Suppressor macrophage treated with lipopolysaccharide for 1 hour (primary cell): ENCODE data around the gene TEAD3.
A peak's percentile ranks its signal among the peaks of the same experiment; 100 is the strongest.

Source experiments
- DNase-seq, 3 donors: peaks; one replicate each; pipeline ENCODE4 v3.0.0-alpha.2; 2020 to 2022

The TEAD3 gene

DNA sequence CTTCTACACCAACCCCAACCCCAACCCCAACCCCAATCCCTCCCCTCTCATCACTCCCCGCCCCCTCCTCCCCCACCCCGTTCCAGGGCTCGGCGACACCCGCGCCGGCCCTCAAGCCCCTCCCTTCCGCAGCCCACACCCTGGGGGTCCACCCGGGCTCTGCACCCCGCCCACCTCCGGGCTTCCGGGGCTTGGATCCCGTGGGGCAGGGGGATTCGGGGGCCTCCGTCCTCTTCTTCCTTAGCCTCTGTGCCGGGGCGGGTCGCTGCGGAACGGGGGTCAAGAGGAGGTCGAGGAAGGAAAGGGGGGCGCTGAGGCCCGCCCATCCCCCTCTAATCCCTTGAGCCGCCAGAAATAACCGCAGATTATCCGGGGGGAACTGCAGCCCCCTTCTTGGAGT, 15.1 kb upstream of the TEAD3 start:
- DNase-seq, result no peak

DNA sequence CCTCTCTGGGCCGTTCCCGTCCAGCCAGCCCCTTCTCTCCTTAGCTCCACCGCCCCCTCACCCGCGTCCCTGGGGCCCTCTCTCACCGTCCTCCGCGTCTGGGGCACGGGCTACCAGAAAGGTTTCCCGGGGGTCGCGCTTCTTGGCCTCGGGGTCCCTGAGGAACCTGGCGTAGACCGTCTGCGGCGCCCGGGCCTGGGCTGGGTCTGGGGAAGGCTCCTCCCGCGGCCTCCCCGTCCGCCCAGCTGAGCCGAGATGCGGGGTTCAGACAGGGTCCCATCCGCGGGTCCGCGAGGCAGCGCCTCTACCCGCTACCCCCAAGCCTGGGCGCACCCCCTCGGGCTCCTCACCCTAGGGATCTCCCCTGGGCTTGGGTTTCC, 14.7 kb upstream of the TEAD3 start:
- DNase-seq, result no peak

DNA sequence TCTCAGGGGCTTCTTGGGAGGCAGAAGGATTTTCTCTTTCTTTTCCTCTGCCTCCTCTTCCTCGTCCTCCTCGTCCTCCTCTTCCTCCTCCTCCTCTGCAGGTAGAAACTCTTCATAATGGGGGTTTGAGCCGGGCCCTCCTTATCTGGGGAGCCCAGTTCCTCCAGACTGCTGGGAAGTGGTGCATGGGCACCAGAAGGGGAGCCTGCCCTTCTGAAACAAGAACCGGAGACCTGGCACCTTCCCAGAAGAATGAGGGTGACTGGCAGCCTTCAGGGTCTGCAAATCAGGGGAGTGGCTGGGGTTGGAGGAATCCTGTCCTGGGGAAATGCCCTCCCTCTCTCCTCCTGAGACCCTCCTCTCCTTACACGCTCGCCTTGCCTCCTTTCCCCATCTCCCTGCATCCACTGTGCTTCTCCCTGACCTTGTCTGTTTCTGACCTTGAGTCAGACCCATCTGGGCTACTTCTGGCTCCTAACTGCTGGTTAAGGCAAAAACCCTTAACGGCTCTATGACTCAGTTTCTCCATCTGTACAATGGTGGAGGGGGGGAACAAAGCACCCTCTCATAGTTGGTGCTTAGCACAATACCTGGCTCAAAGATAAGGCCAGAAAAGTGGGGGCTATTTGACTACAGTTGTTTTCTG, 14.2 kb upstream of the TEAD3 start:
- no peak for DNase-seq

DNA sequence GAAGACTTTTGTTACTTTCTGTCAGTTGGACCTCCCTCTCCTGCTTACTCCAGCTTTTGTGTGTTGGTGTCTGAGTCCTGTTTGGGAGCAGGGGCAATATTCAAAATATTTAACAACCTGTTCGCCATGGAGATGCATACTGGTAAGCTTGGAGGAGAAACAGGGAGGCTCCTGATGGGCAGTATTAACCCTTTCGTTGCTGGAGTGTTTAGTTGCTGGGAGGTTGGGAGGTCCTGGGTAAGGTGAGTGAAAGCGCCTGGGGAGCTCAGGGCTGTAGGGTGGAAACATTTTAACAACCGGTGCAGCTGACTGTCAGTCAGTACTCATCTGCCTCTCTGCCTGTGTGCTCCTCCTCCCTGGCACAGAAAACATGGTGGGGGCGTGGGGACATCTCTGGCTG, 11.7 kb upstream of the TEAD3 start:
- DNase-seq, result no peak

DNA sequence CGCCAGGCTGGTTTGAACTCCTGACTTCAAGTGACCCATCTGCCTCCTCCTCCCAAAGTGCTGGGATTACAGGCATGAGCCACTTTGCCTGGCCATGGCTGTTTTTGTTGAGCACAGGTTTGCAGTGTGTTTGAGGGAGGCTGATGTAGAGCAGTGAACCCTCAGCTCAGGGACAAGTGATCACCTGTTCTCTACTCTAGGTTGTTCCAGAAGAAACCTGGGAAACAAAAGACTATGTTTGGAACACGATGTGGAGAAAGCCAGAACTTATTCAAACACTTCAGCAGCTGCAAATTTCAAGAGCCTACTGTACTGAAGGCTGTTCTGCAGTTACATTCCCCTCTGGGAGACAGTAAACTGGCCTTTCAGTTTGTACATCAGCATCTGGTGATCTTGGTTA, 11.1 kb upstream of the TEAD3 start:
- no peak for DNase-seq

- no peak for DNase-seq
These were observed 10.3 kb upstream of the TEAD3 start for GRCh38 chr6:35507221-35507620.

DNA sequence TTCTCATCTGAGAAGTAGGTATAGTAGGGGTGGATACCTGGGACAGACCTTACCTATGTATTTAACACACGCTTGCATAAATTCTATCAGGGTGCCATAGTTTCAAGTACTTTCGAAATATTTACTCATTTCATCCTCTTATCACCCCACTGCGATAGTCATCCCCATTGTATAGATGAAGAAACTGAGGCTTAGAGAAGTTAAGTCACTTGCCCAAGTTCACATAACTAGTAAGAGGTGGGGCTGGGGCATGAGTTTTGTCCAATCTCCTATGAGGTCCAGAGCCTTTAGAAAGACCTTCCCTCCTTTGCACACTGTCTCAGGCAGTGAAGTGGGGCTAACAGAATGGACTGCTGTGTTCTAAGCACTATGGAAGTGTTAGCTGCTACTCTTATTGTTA, 9.7 kb upstream of the TEAD3 start:
- DNase-seq, result no peak

- DNase-seq, result no peak
These were observed 9.1 kb upstream of the TEAD3 start for GRCh38 chr6:35505999-35506412.

- no peak for DNase-seq
These were observed 6.7 kb upstream of the TEAD3 start for GRCh38 chr6:35503534-35503933.

- no peak for DNase-seq
These were observed 4.9 kb upstream of the TEAD3 start for GRCh38 chr6:35501784-35502183.

DNA sequence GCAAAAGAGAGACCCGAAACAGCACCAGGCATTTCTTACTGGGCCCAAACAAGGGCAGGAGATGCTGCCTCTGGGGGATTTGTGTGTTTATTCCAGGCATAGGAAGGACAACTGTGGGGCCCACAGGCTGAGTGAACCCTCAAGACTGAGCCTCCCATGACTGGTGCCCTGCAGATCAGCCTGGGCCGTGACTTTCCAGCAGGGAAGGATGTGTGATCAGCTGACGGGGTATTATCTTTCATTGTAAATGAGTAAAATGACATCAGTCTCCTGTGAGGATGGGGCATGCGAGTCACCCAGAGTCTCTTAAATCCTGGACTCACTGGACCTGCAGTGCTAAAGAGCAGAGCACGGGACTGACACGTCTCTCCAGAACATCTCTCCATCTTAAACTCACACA, 3.9 kb upstream of the TEAD3 start:
- peak; percentile 55 to 60 (median 57) for DNase-seq

DNA sequence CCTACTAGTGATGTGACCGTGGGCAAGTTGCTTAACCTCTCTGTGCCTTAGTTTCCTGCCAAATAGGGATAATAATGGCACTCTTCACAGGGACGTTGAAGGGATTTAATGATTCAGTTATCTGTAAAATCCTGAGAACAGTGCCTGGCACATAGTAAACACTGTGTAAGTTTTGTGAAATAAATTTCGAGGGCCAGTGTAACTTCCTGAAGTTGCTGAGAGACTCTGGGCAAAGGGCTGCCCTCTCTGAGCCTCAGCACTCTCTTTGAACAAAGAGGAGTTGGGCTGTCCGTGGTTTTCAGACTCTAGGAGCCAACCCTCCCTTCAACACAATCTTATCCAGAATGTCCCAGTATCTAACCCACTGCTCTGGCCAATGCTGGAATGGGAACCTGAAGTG, 2.5 kb upstream of the TEAD3 start:
- no peak for DNase-seq

- DNase-seq, result no peak
These were observed 1.7 kb upstream of the TEAD3 start for GRCh38 chr6:35498422-35499067.

GRCh38 chr6:35497571-35498421, 917 bp upstream of the TEAD3 start:
- peak in 2 of 3 donors; percentile 47 to 63 for DNase-seq

DNA sequence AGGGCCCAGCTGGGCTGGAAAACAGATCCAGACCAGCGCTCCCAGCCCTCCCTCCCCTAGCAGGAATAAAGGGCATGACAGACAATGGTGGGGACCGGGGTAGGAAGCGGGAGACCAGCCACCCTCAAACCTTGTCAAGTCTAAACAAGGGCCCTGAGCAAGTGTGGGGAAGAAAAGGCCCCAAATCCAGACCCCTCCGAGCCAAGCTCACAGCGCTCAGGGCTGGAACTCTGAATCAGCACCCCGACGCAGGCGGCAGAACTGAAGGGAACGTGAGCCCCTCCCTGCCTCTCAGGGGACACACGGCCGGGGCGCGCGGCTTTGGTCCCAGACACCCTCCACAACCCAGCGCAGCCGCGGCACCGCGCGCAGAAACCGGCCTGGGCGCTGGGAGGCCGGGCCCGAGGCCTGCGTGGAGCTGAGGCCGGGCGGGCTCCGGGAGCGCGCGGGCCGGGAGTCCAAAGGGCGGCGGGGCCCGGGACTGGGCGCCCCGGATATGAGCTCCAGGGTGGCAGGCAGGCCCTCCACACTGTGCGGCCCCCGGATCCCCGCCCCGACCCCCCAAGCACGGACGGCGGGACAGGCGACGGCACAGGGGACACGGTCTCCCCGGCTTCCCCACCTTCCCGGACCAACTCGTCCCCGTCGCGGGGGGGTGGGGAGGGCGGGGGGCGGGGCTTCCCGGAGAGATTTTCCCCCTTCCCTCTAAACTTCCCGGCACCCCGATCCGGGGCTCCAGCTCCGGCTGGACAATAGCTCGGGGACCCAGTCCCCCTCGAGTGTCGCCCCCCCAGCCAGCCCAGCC, 641 bp downstream of the TEAD3 start:
- no peak for DNase-seq

GRCh38 chr6:35495258-35496035, 1.4 kb downstream of the TEAD3 start:
- DNase-seq, result no peak

- peak; percentile 84 to 91 (median 91) for DNase-seq
These were observed 2.7 kb downstream of the TEAD3 start for GRCh38 chr6:35494161-35494563.

- no peak for DNase-seq
These were observed 3.4 kb downstream of the TEAD3 start for GRCh38 chr6:35493307-35493983.

DNA sequence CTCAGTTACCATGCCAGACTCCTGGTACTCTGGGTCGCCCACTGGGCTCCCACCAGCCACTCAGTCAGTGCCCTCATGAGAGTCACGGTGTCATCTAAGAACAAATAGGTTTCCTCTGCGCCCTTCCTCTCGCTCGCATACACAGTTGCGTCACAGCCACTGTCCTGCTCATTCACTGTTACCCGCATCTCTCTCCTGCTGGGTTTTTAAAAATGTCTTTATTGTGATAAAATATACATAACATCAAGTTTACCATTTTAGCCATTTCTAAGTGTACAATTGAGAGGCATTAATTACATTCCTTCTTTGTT, 4.0 kb downstream of the TEAD3 start:
- DNase-seq, result peak; percentile 46 to 57 (median 55)

- DNase-seq, result no peak
These were observed 4.5 kb downstream of the TEAD3 start for GRCh38 chr6:35492258-35492973.

- DNase-seq, result no peak
These were observed 5.2 kb downstream of the TEAD3 start for GRCh38 chr6:35491558-35492257.
